WERI-Rb-1 (cell line): Measurements from ENCODE around the gene MUS81.

Source experiments
- DNase-seq: peaks from one replicate; pipeline ENCODE4 v3.0.0-alpha.2; 2020
- H3K27ac ChIP-seq: fragments of 250-450 bp; sonication (Bioruptor Pico); 2 replicates; pipeline ENCODE4 v1.5.1; 2020; ENCODE audit warnings: mild to moderate bottlenecking, moderate library complexity
- H3K27me3 ChIP-seq: fragments of 250-450 bp; sonication (Bioruptor Pico); 2 replicates; pipeline ENCODE4 v1.5.1; 2021; ENCODE audit warnings: mild to moderate bottlenecking, low read depth, moderate library complexity; ENCODE audit not compliant: insufficient read depth, severe bottlenecking
- H3K36me3 ChIP-seq: fragments of 250-450 bp; sonication (Bioruptor Pico); 2 replicates; pipeline ENCODE4 v1.5.1; 2020; ENCODE audit warnings: mild to moderate bottlenecking, moderate library complexity
- H3K4me3 ChIP-seq: 2 replicates; pipeline ENCODE4 v1.5.1; 2011; ENCODE audit warnings: low read depth, mild to moderate bottlenecking, control low read depth, low read length
- H3K9me3 ChIP-seq: fragments of 250-450 bp; sonication (Bioruptor Pico); 2 replicates; pipeline ENCODE4 v1.5.1; 2021; ENCODE audit warnings: mild to moderate bottlenecking, moderate library complexity; ENCODE audit not compliant: severe bottlenecking
- CTCF ChIP-seq: IDR thresholded peaks from 2 replicates; pipeline ENCODE4 v1.5.1; 2011; ENCODE audit warnings: low read depth, mild to moderate bottlenecking, control low read depth, inconsistent platforms, low read length

Gene MUS81

GRCh38 chr11:65879617-65880016, 19.4 kb downstream of the MUS81 start, which contains the start of gene CTSW:
Gene CTSW (plus strand): TSS chr11:65879837. CDS start chr11:65879855, 18 bp downstream.
- Histone ChIP-seq H3K36me3 (peaks cover 26% of the 10 kb centered on the region), H3K27me3 (no peaks in the 10 kb centered on the region), H3K9me3 (no peaks in the 10 kb centered on the region), H3K27ac (no peak within 1 kb of the TSS), H3K4me3 (no peak within 1 kb of the TSS)
- TF ChIP-seq CTCF = no peak
- no peak for DNase-seq

DNA sequence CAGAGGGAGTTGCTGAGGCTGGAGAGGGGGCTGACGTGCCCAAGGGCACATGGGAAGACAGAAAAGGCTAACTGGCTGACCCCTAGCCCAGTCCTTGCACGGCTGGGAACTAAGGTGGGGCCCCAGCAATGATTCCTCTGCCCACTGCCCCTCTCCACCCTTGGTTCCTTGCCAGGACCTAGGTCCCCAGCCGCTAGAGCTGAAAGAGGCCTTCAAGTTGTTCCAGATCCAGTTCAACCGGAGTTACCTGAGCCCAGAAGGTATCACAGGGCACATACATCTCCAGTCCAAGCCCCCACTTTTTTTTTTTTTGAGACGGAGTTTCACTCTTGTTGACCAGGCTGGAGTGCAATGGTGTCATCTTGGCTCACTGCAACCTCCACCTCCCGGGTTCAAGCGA, 19.8 kb downstream of the MUS81 start:
- no peak overlapping the region for H3K27ac ChIP-seq
- H3K9me3 ChIP-seq = no peaks in the 10 kb centered on the region
- no peak overlapping the region for H3K4me3 ChIP-seq
- H3K27me3 ChIP-seq = no peaks in the 10 kb centered on the region
- no peak for TF ChIP-seq CTCF
- no peak for DNase-seq
- peaks cover 31% of the 10 kb centered on the region for H3K36me3 ChIP-seq

DNA sequence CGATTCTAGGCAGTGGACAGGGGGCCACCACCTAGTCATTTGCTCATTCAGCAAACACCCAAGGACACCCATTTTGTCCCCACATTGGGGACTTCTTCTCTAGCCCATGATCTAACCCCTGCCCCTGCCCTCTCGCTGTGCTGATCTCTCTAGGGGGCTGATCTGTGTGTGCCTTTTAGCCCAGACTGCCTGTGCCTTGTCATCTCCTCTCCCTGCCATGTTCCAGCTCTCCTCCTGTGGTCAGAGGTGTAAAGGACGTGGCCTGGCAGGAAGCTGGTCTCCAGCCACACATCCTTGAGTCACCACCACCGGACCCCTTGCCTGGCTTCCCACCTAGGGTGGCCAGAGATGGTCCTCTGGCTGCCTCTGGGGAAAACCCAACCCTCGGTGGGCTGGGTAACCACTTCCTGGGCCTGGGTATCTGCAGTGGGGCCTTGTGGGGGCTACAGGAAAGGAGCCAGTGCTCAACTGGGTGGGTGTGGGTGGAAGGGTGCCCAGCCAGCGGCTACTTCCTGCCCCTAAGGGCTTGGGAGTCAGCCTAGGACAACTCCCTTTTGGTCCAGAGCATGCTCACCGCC, 20.7 kb downstream of the MUS81 start:
- H3K4me3 ChIP-seq = no peak overlapping the region
- DNase-seq = no peak
- no peak overlapping the region for H3K27ac ChIP-seq
- H3K36me3 ChIP-seq = peaks cover 40% of the 10 kb centered on the region
- no peaks in the 10 kb centered on the region for H3K9me3 ChIP-seq
- H3K27me3 ChIP-seq = no peaks in the 10 kb centered on the region
- no peak for TF ChIP-seq CTCF

DNA sequence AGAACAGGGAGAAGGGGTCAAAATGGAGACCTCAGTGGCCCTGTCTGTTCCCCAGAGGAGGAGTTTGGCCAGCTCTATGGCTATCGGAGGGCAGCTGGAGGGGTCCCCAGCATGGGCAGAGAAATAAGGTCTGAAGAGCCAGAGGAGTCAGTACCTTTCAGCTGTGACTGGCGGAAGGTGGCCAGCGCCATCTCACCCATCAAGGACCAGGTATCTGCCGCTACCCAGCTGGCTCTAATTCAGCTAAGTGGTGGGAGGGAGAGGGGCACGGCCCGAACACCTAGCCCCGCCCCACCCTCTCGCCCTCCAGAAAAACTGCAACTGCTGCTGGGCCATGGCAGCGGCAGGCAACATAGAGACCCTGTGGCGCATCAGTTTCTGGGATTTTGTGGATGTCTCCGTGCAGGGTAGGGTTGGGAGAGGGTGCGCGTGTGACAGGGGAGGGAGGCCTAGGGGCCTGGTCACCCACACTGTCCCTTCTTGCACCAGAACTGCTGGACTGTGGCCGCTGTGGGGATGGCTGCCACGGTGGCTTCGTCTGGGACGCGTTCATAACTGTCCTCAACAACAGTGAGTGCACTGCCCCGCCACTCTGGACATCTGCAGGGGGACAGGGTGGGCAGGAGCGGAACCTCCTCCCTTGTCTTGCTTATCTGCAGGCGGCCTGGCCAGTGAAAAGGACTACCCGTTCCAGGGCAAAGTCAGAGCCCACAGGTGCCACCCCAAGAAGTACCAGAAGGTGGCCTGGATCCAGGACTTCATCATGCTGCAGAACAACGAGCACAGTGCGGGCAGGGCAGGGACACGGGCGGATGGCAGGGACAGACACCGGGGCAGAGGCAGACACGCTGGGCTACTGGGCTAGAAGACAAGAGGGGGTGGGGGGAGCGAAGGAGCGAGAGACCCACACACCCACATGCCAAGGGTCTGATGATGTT, 22.2 kb downstream of the MUS81 start:
- Histone ChIP-seq H3K36me3 (peaks cover 52% of the 10 kb centered on the region), H3K27ac (no peak overlapping the region)
- DNase-seq = no peak

GRCh38 chr11:65883058-65883761, 23.0 kb downstream of the MUS81 start:
- Histone ChIP-seq H3K27me3 (no peaks in the 10 kb centered on the region), H3K27ac (no peak overlapping the region), H3K4me3 (no peak overlapping the region), H3K9me3 (no peaks in the 10 kb centered on the region), H3K36me3 (peaks cover 52% of the 10 kb centered on the region)
- no peak for DNase-seq
- TF ChIP-seq CTCF = no peak

More for the DNA sequence above, 22.2 kb downstream of the MUS81 start:
- TF ChIP-seq CTCF = no peak
- H3K27me3 ChIP-seq = no peaks in the 10 kb centered on the region
- H3K4me3 ChIP-seq = no peak overlapping the region
- H3K9me3 ChIP-seq = no peaks in the 10 kb centered on the region
